Measurements from ENCODE around the gene IL1R1. TPM values are rescaled to one million over a fixed set of nuclear protein-coding genes. Genes with fewer than 3 reads are reported as not detected.

Gene IL1R1
- total RNA-seq, 1 donor from 2014 or later = 2.2 TPM

DNA sequence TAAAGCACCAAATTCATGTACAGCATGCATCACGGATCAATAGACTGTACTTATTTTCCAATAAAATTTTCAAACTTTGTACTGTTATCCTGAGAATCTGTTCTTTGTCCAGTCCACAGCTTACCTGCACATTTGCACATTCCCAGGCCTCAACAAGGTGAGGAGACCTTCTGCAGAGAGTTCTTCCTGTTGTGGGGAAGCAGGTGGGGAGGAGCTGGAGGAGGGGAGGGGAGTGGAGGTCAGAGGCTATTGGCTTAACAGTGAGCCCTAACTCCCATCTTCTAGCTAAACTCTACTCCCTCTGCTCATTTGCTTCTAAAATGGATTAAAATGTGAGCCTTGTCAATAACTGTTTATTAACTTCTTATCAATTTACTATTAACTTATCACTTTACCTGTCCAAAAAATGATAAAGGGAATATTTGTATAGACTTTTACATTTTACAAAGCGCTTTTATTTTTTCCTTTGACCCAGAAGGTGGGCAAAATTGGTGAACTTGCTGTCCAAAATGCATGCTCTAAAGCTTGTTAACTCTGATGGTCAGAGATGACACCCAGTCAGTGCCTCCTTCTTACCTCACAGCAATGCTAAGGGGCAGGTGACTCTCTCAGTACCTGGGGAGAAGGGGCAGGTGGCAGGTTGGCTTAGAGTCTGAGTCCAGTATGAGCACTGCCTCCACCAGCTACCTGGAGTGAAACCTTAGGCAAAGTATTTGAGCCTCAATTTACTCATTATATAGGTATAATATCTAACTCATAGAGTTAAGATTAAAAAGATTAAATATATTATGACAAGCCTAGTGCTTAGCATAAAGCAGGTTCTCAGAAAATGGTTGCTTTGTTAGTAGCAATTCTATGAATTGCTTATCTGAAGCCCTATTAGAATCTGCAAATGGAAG lies 37.5 kb downstream of the IL1R1 start:
- Mint-ChIP-seq H3K27ac (no peak overlapping the region), H3K27me3 (peaks cover 17% of the 10 kb centered on the region), H3K36me3 (ENCODE audit: low read depth) (no peaks in the 10 kb centered on the region), H3K4me1 (no peaks in the 10 kb centered on the region), H3K4me3 (no peak overlapping the region), H3K9me3 (peaks cover 5% of the 10 kb centered on the region)
- DNase-seq = no peak
- intact Hi-C loops (cut with micrococcal nuclease) = no loop called here

DNA sequence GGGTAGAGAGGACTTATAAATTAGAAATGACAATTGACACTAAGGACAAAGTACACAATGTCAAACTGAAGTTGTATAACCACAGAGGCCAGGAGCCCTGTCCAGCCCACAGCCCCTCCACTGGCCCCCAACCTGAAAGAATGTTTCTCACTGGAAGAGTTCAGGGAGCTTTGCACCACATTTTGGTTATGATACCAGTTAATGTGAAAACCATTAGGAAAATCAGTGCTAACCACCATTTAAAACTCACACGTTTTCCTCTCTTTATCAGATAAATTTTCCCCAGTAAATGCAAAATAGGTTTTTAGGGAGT lies 38.1 kb downstream of the IL1R1 start:
- no peak overlapping the region for H3K27ac Mint-ChIP-seq
- no peak for DNase-seq
- H3K4me1 Mint-ChIP-seq = peaks cover 2% of the 10 kb centered on the region
- H3K27me3 Mint-ChIP-seq = peaks cover 17% of the 10 kb centered on the region
- intact Hi-C loops (cut with micrococcal nuclease) = no loop called here
- H3K36me3 Mint-ChIP-seq (ENCODE audit: low read depth) = no peaks in the 10 kb centered on the region
- no peaks in the 10 kb centered on the region for H3K9me3 Mint-ChIP-seq
- H3K4me3 Mint-ChIP-seq = no peak overlapping the region

DNA sequence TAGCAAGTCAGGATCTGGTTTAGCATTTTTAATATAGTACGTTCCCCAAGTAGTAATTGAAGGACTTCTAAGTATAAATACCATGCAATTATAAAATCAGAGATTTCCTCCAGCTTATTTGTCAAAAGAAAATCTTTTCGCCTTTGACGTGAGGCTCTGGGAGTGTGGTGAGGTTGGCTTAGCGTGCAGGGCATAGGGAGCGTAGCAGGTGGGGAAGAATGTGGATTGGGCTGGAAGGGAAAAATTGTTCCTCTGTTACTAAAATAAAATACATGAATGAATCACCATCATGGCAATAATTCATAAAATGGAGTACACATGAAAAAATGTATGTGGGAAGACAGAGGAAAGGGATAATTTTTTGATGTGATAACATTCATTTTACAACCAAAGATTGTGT lies 38.8 kb downstream of the IL1R1 start:
- peak; percentile 14 for DNase-seq
- Mint-ChIP-seq H3K27ac (no peak overlapping the region), H3K4me1 (peaks cover 2% of the 10 kb centered on the region), H3K27me3 (peaks cover 18% of the 10 kb centered on the region), H3K4me3 (no peak overlapping the region), H3K9me3 (no peaks in the 10 kb centered on the region), H3K36me3 (ENCODE audit: low read depth) (no peaks in the 10 kb centered on the region)
- intact Hi-C loops (cut with micrococcal nuclease) = no loop called here

DNA sequence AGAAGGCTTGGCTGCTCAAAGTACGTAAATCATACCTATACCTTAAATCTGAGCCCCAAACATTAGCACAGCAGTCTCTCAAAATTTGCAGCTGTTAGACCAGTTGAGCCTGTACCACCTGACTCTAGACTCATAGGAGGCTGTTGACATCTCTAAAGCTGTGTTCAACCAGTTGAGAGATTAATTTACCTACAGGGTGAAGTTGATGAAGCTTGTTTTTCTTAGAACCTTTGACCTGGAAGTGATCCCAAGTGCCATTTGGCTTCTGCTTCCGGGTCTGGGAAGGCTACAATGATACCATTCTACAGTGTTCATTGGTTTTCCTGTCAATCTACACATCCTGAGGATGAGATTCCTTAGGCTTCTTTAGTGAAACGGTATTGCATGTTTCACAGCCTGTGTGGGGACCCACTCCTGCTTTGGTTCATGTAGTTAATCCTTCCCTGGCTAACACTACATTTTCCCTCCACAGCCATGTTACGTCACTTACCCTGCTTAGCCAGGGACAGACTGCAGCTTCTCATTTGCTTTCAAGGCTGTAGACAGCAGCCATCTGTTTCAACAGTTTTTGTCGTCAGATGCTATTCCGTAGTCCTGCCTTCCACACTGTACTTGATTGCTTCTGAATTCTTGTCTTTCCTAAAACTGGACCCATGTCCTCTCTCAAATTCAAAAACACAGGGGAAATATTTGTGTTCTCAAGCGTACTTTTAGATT lies 39.5 kb downstream of the IL1R1 start:
- DNase-seq = peak; percentile 43
- intact Hi-C loops (cut with micrococcal nuclease) = no loop called here
- H3K36me3 Mint-ChIP-seq (ENCODE audit: low read depth) = no peaks in the 10 kb centered on the region
- no peaks in the 10 kb centered on the region for H3K9me3 Mint-ChIP-seq
- no peak overlapping the region for H3K4me3 Mint-ChIP-seq
- no peak overlapping the region for H3K27ac Mint-ChIP-seq
- H3K4me1 Mint-ChIP-seq = peaks cover 4% of the 10 kb centered on the region
- peaks cover 23% of the 10 kb centered on the region for H3K27me3 Mint-ChIP-seq

DNA sequence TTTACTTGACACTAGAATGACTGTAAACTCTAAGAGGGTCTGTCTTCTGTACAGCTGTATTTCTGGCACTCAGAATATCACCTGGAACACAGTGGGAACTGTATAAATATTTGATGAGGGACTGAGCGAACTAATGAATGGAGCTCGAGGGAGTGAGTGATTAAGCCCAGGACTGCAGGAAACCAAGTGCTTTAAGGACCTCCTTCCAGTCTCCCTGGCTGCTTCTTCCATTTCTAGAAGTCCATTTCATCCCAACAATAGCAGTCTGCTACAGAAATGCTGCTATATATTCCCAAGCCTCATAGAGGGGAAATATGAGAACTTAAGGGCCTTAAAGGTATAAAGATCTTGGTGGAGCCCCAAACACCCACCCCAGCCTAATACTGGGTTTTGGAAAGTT lies 41.5 kb downstream of the IL1R1 start:
- no peaks in the 10 kb centered on the region for H3K9me3 Mint-ChIP-seq
- intact Hi-C loops (cut with micrococcal nuclease) = loop anchor here (2.0 kb wide), 1 partner anchor 57 kb away; no protein-coding TSS in a partner anchor
- H3K4me3 Mint-ChIP-seq = no peak overlapping the region
- H3K4me1 Mint-ChIP-seq = peaks cover 8% of the 10 kb centered on the region
- no peak for DNase-seq
- H3K27ac Mint-ChIP-seq = no peak overlapping the region
- peaks cover 28% of the 10 kb centered on the region for H3K27me3 Mint-ChIP-seq
- H3K36me3 Mint-ChIP-seq (ENCODE audit: low read depth) = peaks cover 3% of the 10 kb centered on the region

DNA sequence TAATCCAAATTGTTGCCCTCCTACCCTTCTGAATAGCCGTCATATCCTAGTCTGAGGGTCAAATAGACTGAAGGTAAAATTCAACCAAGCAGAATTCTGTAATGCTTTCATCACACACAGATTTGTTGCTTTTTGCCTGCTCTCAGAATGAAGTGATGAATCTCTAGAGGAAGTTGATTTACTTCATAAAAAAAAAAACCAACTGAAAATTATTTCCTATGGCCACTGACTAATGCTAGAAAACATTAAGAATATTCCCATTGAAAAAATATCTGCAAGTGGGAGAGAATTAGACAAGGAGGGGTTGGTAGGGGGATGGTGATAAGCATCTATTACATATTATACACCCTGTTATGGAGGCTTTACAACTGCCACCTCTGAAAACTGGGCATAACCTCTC lies 42.0 kb downstream of the IL1R1 start:
- intact Hi-C loops (cut with micrococcal nuclease) = loop anchor here (2.0 kb wide), 1 partner anchor 56 kb away; no protein-coding TSS in a partner anchor
- no peak for DNase-seq

DNA sequence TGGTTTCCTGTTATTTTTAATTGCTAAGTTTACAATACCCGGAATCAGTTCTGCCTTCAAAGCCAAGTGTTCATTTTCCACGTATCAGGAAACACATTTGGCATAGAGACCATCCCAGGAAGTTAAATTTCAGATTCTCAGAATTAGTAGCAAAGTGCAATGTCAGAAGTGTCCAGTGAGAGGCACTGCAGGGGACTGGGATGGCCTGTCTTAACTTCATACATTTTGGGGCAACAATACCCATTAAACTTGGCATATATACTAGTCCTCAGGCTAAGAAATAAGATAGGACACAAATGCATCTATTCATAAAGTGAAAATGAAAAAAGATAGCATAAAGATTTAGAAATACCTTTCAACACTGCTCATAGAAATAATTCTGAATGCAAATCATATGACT lies 42.8 kb downstream of the IL1R1 start:
- peaks cover 8% of the 10 kb centered on the region for H3K4me1 Mint-ChIP-seq
- no peak overlapping the region for H3K4me3 Mint-ChIP-seq
- H3K36me3 Mint-ChIP-seq (ENCODE audit: low read depth) = peaks cover 3% of the 10 kb centered on the region
- DNase-seq = peak; percentile 64
- H3K27me3 Mint-ChIP-seq = peaks cover 30% of the 10 kb centered on the region
- no peak overlapping the region for H3K27ac Mint-ChIP-seq
- intact Hi-C loops (cut with micrococcal nuclease) = loop anchor here (2.0 kb wide), 1 partner anchor 55 kb away; no protein-coding TSS in a partner anchor
- no peaks in the 10 kb centered on the region for H3K9me3 Mint-ChIP-seq

More for the DNA sequence above, 42.0 kb downstream of the IL1R1 start:
- Mint-ChIP-seq H3K4me3 (no peak overlapping the region), H3K4me1 (peaks cover 8% of the 10 kb centered on the region), H3K9me3 (no peaks in the 10 kb centered on the region), H3K36me3 (ENCODE audit: low read depth) (peaks cover 3% of the 10 kb centered on the region), H3K27ac (no peak overlapping the region), H3K27me3 (peaks cover 28% of the 10 kb centered on the region)

DNA sequence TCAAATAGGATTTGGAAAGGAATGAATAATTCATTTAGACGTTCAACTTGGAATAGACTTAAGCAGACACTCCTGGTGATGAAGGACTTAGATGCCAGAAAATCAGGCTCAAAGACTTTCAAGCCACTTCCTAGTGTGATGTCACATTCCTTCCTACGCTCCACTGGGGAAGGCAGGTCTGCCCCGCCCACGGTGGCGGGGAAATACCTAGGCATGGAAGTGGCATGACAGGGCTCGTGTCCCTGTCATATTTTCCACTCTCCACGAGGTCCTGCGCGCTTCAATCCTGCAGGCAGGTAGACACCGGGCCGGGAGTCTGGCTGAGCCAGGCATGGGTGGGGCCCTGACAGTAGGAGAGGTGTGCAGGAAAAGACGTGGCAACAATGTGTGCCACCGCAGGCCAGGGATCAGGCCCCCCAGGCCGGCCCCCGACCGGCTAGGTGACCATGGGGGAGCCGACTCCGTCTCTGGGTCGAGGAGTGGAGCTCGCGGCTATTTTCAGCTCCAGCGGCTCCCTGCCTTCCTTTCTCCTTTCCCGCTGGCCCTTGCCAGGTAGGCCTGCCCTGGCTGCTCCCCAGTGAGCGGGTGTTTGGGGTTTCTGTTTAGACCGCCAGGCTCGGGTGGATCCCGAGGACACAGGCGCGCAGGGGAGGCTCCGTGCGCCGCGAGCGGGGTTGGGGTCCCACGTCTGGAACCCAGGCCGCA lies 44.4 kb downstream of the IL1R1 start, which contains the start of gene IL1RL2:
Gene IL1RL2 (plus strand): TSS at position 233 of the 705 bp plus-strand sequence. CDS start 845 bp downstream, outside the sequence.
- Mint-ChIP-seq H3K4me3 (peak within 1 kb of the TSS; percentile 83), H3K27me3 (peaks cover 24% of the 10 kb centered on the region), H3K9me3 (no peaks in the 10 kb centered on the region), H3K27ac (peak within 1 kb of the TSS; percentile 80), H3K4me1 (peaks cover 8% of the 10 kb centered on the region), H3K36me3 (ENCODE audit: low read depth) (peaks cover 3% of the 10 kb centered on the region)
- intact Hi-C loops (cut with micrococcal nuclease) = no loop called here
- DNase-seq = no peak

DNA sequence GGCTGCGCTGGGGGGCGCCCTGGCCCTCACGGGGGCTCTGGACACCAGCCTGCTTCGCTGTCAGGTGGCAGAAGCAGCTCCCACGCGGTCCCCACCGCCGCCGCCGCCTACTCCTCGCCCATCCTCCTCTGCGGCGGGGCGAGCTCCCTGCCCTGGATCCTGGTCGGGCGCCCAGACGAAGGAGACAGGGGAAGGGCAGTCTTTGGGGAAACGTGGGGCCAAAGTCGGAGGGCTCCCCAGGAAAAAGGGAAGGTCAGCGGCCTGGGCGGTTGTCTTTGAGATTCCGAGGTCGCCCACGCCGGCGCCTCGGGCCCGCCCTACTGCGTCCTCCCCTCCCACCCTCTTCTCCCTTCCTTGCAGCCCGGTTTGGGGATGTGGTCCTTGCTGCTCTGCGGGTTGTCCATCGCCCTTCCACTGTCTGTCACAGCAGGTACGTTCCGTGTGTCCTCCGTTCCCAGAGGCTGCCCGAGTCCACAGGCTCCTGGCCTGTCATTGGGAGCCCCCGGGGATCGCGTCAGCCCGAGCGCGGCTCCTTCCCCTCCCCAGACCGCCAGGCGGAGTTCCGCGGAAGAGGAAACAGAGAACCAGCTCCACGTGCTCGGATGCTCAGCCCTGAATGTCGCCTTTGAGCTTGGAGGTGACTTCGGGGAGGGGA lies 45.1 kb downstream of the IL1R1 start:
- H3K4me1 Mint-ChIP-seq = peaks cover 8% of the 10 kb centered on the region
- peak overlapping the region; percentile 80 for H3K27ac Mint-ChIP-seq
- peaks cover 24% of the 10 kb centered on the region for H3K27me3 Mint-ChIP-seq
- H3K9me3 Mint-ChIP-seq = no peaks in the 10 kb centered on the region
- intact Hi-C loops (cut with micrococcal nuclease) = no loop called here
- peak overlapping the region; percentile 83 for H3K4me3 Mint-ChIP-seq
- peak; percentile 74 for DNase-seq
- H3K36me3 Mint-ChIP-seq (ENCODE audit: low read depth) = peaks cover 3% of the 10 kb centered on the region

DNA sequence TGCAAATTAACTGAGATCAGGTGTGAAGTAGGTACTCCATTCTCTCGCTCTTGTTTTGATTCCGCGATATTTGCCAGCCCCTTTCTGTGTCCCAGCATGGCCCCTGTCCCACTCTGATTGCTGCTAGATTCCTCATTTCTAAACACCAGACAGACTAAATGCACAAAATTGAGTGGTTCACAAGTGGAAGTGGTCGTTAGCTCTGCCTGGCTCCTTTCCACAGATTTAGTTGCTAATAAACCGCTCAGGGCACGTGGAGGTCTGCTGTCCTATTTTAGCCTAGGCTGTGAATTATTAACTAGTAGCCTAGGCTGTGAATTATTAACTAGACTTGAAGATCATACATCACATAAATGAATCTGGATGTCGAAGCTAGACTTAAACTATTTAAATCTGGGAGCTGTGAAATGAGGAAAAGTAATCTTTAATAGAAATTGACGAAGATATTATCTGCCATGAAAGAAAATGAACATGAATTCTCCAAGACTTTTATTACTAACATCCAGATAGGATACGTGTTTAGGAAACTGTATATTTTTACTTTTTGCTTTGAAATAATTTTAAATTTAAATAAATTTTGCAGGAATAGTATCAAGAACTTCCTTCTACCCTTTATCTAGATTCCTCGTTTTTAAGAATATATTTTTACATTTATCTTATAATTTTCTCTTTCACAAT lies 48.0 kb downstream of the IL1R1 start:
- peak; percentile 46 for DNase-seq
- peaks cover 6% of the 10 kb centered on the region for H3K4me1 Mint-ChIP-seq
- no peaks in the 10 kb centered on the region for H3K9me3 Mint-ChIP-seq
- intact Hi-C loops (cut with micrococcal nuclease) = no loop called here
- peaks cover 3% of the 10 kb centered on the region for H3K36me3 Mint-ChIP-seq (ENCODE audit: low read depth)
- no peak overlapping the region for H3K4me3 Mint-ChIP-seq
- peaks cover 27% of the 10 kb centered on the region for H3K27me3 Mint-ChIP-seq
- H3K27ac Mint-ChIP-seq = no peak overlapping the region

DNA sequence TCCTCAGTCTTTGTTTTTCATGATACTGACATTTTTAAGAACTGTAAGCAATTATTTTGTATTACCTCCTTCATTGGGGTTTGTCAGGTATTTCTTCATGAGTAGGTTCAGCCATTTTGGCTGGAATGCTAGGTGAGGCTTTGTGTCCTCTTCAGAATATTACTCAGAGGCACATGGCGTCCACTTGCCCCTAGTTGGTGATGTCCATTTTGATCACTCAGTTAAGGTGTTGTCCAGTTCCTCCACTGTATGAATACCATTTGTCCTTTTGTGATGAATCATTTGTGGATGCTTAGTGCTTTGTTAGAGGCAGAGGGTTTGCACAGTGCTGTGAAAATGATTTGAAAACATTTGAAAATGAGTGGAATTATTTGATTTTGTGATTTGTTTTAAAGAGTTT lies 49.0 kb downstream of the IL1R1 start:
- peaks cover 24% of the 10 kb centered on the region for H3K27me3 Mint-ChIP-seq
- peaks cover 3% of the 10 kb centered on the region for H3K36me3 Mint-ChIP-seq (ENCODE audit: low read depth)
- intact Hi-C loops (cut with micrococcal nuclease) = no loop called here
- DNase-seq = no peak
- peaks cover 6% of the 10 kb centered on the region for H3K4me1 Mint-ChIP-seq
- H3K27ac Mint-ChIP-seq = no peak overlapping the region
- H3K4me3 Mint-ChIP-seq = no peak overlapping the region
- H3K9me3 Mint-ChIP-seq = no peaks in the 10 kb centered on the region

DNA sequence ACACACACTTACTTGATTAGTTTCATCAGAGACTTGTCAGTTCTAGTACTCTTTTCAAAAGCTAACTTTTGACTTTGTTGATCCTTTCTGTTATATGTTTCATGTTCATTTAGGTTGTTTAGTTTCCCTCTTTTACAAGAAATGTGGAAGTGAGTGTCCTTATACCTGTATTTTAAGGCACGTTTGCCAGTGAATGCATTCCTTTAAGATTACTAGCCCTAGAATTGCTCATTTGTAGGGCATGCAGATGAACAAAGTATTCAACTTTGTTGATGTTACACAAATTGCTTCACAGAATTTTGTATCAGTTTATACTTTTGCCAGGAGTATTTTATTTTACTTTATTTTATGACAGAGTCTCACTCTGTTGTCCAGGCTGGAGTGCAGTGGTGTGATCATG lies 50.5 kb downstream of the IL1R1 start:
- H3K9me3 Mint-ChIP-seq = no peaks in the 10 kb centered on the region
- H3K27me3 Mint-ChIP-seq = peaks cover 18% of the 10 kb centered on the region
- no peaks in the 10 kb centered on the region for H3K36me3 Mint-ChIP-seq (ENCODE audit: low read depth)
- no peak overlapping the region for H3K27ac Mint-ChIP-seq
- no peak for DNase-seq
- intact Hi-C loops (cut with micrococcal nuclease) = no loop called here
- H3K4me3 Mint-ChIP-seq = no peak overlapping the region
- H3K4me1 Mint-ChIP-seq = peaks cover 5% of the 10 kb centered on the region
